HTERT RPE-1 (cell line): ENCODE results near the gene BBS5.
"Not testable (repeated sequence)": the region's sequence is repeated elsewhere in the genome, so short reads cannot be mapped to it uniquely, and the experiment has no call there.

ENCODE experiments used
- in situ Hi-C: fragments of 300-500 bp; cut with MboI; formaldehyde crosslinking; loops from 4 replicates; pipeline ENCODE4 v1.14.3; 2020; ENCODE audit warnings: low sequenced_read_pairs

BBS5 gene

GRCh38 chr2:169479257-169480078, at the start of gene BBS5:
BBS5 (plus strand) TSS chr2:169479494; CDS start chr2:169479554, 60 bp downstream.
- in situ Hi-C loops, result no loop called here

- in situ Hi-C loops, result not testable (repeated sequence)
These were observed 47.5 kb upstream of the BBS5 start for GRCh38 chr2:169431772-169432171.

- in situ Hi-C loops, result not testable (repeated sequence)
These were observed 45.1 kb upstream of the BBS5 start for GRCh38 chr2:169434236-169434635.

- in situ Hi-C loops, result no loop called here
These were observed 40.7 kb upstream of the BBS5 start for GRCh38 chr2:169438466-169439072.

DNA sequence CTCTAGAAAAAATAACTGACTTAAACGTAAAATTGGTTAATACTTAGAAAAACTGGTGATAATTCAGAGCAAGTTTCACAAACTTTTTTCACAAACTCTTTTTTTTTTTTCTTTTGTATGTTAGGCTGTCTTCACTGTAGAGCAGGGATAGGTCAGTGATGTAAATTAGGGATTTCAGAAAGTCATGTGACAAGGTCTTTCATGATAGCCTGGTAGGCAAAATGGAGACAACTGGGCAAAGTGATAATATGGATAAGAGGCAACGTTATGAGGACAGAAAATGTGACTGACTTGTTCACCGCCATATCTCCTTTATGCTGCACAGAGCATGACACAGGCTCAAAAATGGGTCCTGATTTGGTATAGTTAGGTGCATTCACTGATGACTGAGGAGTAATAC, 39.4 kb upstream of the BBS5 start:
- in situ Hi-C loops, result no loop called here

DNA sequence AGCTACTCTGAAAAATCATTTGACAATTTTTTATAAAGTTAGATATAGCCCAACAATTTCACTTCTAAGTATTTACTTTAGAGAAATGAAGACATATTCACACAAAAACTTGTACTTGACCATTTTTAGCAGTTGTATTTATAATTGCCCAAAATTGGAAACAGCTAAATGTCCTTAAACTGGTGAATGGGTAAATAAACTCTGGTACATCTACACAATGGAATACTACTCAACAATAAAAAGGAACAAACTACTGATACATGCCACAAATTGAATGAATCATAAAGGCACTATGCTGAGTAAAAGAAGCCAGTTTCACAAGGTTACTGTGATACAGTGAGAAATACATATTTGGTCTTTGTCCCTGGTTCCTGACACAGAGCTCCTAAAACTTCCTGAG, 32.8 kb upstream of the BBS5 start:
- in situ Hi-C loops, result no loop called here

GRCh38 chr2:169448316-169448715, 31.0 kb upstream of the BBS5 start:
- in situ Hi-C loops, result no loop called here

GRCh38 chr2:169448865-169449264, 30.4 kb upstream of the BBS5 start:
- in situ Hi-C loops, result no loop called here

- in situ Hi-C loops, result no loop called here
These were observed 27.2 kb upstream of the BBS5 start for GRCh38 chr2:169452080-169452479.

DNA sequence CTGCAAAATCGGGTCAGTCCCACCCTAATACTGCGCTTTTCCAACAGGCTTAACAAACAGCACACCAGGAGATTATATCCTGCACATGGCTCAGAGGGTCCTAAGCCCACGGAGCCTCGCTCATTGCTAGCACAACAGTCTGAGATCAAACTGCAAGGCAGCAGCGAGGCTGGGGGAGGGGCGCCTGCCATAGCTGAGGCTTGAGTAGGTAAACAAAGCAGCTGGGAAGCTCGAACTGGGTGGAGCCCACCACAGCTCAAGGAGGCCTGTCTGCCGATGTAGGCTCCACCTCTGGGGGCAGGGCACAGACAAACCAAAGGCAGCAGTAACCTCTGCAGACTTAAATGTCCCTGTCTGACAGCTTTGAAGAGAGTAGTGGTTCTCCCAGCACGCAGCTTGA, 26.2 kb upstream of the BBS5 start:
- in situ Hi-C loops, result not testable (repeated sequence)

DNA sequence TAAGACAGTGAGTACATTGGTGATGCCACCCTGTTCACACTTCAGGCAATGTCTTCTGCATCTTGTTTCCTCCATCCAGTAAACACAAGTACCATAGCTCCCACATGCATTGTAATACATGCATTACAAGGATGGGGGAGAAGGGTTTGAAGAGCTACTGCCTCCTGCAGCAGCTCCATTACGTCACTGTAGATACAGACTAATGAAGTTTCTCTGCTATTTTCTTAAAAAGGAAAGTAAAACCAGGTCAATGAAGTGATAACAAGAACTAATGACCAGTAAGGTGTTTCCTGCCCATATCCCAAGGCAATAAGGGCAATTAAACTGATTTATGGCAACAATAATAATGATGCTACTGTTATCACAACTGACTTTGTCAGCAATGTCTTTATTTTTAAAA, 18.2 kb upstream of the BBS5 start:
- in situ Hi-C loops, result no loop called here

GRCh38 chr2:169462896-169463695, 16.2 kb upstream of the BBS5 start:
- in situ Hi-C loops, result no loop called here

DNA sequence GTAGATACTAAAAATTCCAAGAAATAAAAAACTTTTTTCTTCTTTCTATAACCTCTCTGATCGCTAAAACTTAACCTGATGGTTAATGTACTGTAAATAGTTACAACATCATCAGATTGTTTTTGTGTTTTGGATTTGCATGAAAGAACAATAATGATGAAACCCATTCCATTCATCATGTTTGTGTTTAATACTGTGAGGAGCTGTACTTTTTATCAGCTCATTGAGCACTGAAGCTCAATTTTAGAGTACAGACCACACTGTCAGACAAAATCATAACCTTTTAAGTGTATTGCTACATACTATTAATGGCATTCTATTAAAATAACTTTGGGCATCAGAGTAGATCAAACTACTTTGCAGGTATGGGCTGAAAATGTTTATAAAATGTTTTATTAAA, 14.8 kb upstream of the BBS5 start:
- in situ Hi-C loops, result no loop called here

DNA sequence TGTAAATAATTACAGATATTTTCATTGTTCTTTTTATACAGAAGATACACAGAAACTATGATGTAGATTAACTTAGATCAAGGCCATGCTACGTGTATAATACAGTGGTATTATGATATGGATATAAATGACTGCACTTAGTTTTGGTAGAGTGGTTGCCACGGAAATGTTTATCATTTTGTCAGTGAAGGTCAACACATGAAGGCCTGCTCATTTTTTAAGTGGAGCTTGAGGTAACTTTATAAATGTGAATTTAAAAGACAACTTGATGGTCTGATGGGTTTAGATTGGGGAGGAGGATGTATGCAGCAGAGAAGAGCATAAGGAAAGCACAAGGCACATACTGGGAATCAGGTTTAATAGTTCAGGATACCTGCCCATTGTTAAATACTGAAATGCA, 14.4 kb upstream of the BBS5 start:
- in situ Hi-C loops, result no loop called here

DNA sequence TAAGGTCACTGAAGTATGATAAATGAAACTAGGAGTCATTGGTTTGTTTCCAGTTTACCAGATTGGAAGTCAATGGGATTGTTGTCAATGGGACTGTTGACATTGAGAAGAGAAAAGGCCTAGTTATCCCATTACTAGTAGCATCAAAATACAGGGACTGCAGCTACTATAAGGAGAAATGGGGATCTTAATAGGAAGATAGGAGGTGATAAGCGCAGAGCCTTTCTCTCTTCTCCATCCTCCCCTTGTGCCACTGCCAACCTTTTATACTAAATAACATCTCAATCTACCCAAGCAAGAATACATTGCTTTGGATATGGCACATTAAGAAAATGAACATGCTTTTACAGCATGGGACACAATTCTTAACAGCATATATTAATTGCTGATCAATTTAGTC, 10.5 kb upstream of the BBS5 start:
- in situ Hi-C loops, result no loop called here

- in situ Hi-C loops, result no loop called here
These were observed 9.2 kb upstream of the BBS5 start for GRCh38 chr2:169469952-169470572.

GRCh38 chr2:169472249-169472648, 7.0 kb upstream of the BBS5 start:
- in situ Hi-C loops, result no loop called here

DNA sequence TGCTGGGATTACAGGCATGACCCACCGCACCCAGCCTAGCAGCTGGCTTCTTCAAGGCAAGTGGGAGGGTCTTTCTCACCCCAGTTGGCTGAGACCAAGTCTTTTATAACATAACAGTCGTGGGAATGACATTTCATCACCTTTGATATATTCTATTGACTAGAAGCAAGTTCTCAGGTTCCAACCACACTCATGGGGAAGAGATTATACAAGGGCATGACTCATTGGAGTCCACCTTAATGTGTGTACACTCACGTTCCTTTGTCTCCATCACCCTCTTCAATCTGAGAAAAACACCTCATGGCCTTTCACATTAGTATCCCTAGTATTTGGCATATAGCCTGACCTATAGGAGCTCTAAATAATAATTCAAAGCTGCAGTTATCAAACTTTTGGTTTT, 2.8 kb upstream of the BBS5 start:
- in situ Hi-C loops, result no loop called here

DNA sequence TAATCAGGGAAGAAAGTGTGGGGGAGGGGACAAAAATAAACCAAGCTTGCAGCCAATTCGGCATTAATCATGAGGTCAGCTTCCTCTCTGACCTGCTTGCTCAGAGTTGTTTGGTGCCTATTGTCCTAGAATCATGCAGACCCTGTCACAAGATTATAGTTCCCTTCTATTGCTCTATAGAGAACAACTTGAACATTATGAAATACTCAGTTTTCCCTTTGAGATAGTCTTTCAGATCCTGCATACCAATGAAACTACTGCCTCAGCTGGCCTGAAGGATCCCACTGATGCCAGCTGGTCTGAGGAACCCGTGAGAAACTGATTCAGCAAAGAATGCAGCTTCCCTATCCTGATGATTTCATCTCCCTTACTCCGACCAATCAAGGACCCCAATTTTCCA, 955 bp upstream of the BBS5 start:
- in situ Hi-C loops, result no loop called here

DNA sequence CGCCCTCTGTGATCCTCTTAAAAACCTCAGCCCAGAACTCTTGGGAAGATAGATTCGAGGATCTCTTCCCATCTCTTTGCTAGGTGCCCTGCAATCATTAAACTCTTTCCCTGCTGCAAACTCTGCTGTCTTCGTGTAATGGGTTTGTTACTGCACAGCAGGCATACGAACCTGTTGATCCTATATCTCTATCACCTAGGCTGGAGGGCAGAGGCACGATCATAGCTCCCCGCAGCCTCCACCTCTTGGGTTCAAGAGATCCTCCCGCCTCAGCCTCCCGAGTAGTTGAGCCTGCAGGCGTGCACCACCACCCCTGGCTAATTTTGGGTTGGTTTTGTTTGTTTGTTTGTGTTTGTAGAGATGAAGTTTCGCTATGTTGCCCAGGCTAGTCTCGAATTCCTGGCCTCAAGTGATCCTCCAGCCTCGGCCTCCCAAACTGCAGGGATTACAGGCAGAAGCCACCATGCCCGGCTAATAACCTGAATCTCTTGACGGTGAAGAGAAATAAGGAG, 493 bp upstream of the BBS5 start:
- in situ Hi-C loops, result no loop called here

DNA sequence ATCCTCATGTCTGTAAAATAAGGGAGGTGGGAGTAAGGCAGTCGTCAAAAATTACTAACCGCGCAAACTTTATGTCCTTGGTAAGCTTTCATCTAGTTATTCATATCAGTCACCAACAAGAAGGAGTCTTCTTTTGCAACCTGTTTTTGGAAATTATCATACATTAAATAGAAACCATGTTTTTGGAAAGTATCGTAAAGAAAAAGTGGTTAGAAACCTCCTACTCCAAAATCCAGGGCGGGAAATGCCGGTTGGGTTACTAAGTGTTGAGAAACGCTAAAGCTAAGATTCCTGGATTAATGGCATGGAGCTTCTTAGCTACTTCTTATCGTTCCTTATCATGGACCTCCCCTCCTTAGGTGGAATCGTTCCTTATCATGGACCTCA, 778 bp downstream of the BBS5 start:
- in situ Hi-C loops, result no loop called here
